ENCODE measurements around the gene FAM156A. TPM values are rescaled to one million over a fixed set of nuclear protein-coding genes. Genes with fewer than 3 reads are reported as not detected.
A peak's percentile ranks its signal among the peaks of the same experiment; 100 is the strongest.

FAM156A gene
- total RNA-seq, 4 donors from 2014 or later, result 12.6 to 246 (median 29.3) TPM

DNA sequence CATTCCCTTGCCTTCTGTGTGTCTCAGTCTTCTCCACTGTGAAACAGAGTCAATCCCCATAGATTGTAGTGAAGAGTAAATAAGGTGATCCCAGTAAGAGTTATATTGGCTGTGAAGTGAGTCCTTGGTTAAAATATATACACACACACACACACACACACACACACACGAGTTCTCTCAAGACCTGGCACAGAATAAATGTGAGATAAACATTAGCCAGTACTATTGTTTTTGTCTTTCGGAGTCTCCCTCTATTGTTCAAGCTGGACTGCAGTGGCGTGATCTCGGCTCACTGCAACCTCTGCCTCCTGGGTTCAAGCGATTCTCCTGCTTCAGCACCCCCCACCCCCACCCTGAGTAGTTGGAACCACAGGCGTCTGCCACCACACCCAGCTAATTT, 44.8 kb upstream of the FAM156A start:
- TF ChIP-seq, protein P1, sequence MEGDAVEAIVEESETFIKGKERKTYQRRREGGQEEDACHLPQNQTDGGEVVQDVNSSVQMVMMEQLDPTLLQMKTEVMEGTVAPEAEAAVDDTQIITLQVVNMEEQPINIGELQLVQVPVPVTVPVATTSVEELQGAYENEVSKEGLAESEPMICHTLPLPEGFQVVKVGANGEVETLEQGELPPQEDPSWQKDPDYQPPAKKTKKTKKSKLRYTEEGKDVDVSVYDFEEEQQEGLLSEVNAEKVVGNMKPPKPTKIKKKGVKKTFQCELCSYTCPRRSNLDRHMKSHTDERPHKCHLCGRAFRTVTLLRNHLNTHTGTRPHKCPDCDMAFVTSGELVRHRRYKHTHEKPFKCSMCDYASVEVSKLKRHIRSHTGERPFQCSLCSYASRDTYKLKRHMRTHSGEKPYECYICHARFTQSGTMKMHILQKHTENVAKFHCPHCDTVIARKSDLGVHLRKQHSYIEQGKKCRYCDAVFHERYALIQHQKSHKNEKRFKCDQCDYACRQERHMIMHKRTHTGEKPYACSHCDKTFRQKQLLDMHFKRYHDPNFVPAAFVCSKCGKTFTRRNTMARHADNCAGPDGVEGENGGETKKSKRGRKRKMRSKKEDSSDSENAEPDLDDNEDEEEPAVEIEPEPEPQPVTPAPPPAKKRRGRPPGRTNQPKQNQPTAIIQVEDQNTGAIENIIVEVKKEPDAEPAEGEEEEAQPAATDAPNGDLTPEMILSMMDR (IDR thresholded peaks at IDR 0.05), result no peak
- no peak for TF ChIP-seq POLR2A (IDR thresholded peaks at IDR 0.05)
- TF ChIP-seq EP300 (IDR thresholded peaks at IDR 0.05; ENCODE audit: low read depth), result no peak
- no peak for TF ChIP-seq POLR2AphosphoS5 (IDR thresholded peaks at IDR 0.05)

DNA sequence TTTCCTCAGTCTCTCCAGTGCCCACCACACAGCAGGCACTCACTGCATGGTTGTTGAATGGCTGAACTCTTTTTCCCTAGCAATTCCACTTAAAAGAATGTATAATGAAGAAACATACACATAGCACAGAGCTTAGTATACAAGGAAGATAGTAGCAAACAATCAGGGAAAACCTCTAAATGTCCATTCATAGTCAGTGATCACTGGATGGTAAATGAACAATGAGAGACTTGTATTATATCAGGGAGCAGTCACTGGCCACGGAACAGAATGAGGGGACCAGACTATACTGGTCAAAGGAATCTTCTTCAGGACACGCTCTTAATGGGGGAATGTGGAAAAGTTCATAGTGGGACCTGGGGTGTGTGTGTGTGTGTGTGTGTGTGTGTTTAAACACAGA, 43.6 kb upstream of the FAM156A start:
- Histone ChIP-seq H3K4me1 (no peaks in the 10 kb centered on the region), H3K9me3 (no peaks in the 10 kb centered on the region), H3K36me3 (no peaks in the 10 kb centered on the region), H3K27ac (no peak overlapping the region), H3K27me3 (no peaks in the 10 kb centered on the region), H3K4me3 (no peak overlapping the region)
- TF ChIP-seq, protein P1 (IDR thresholded peaks at IDR 0.05), result no peak
- no peak for TF ChIP-seq EP300 (IDR thresholded peaks at IDR 0.05; ENCODE audit: low read depth)
- TF ChIP-seq POLR2AphosphoS5 (IDR thresholded peaks at IDR 0.05), result no peak
- no peak for TF ChIP-seq POLR2A (IDR thresholded peaks at IDR 0.05)
- 90% methylated on average over 2 of the region's 2 CpGs for WGBS, 2 donors (ENCODE audit: low coverage in 1 of 2)
- in situ Hi-C loops (cut with MboI; ENCODE audit: low pct_ligation_motif_present in 1 of 4, low pct_unique_long_range_greater_than_20kb in 1 of 4, low sequenced_read_pairs in 3 of 4) (no loop called here), intact Hi-C loops (cut with DNase I; ENCODE audit: low total_unique reads) (no loop called here)
- DNase-seq, result no peak

More for the DNA sequence above, 44.8 kb upstream of the FAM156A start:
- H3K4me3 ChIP-seq, result no peak overlapping the region
- no peaks in the 10 kb centered on the region for H3K9me3 ChIP-seq
- H3K27ac ChIP-seq, result no peak overlapping the region
- no peaks in the 10 kb centered on the region for H3K4me1 ChIP-seq
- intact Hi-C loops (cut with DNase I; ENCODE audit: low total_unique reads) (no loop called here), in situ Hi-C loops (cut with MboI; ENCODE audit: low pct_ligation_motif_present in 1 of 4, low pct_unique_long_range_greater_than_20kb in 1 of 4, low sequenced_read_pairs in 3 of 4) (no loop called here)
- H3K27me3 ChIP-seq, result no peaks in the 10 kb centered on the region
- 27 to 48% methylated on average over 2 to 6 of the region's 6 CpGs for WGBS, 2 donors (ENCODE audit: low coverage in 1 of 2)
- H3K36me3 ChIP-seq, result no peaks in the 10 kb centered on the region
- DNase-seq, result no peak

DNA sequence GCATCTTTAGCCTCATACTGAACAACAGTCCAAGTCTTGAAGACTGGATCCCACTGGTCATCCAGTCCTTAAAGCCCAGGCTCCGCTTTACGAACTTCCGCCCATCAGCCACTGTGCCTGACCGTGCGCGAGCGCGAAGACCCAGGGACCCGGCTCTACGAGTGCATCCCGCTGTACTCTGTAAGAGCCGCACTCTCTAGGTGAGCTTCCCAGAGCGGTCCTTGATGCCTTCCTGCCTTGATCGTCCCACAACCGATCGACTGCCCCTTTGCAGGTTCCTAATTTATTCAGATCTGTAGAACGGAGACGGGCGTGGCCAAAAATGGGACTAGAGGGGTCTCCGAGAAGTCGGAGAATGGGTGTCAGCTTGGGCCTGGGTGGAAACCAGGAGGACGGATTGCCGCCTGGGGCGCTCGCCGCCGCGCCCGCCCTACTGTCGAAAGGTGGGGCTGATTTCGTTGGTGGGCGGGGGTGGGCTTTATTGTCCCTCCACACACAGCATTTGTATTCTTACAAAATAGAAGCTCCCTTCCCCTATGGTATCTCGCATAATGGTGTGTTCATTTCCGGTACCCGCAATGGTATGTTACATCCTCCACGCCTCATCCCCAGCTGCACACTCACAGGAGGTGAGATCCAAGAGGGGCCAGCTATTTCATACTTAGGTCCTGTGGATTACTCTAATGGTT, 42.3 kb upstream of the FAM156A start:
- 75% methylated on average over 27 of the region's 36 CpGs; no CpG with 5 or more reads in 1 of the 2 donors for WGBS, 2 donors (ENCODE audit: low coverage in 1 of 2)
- intact Hi-C loops (cut with DNase I; ENCODE audit: low total_unique reads) (no loop called here), in situ Hi-C loops (cut with MboI; ENCODE audit: low pct_ligation_motif_present in 1 of 4, low pct_unique_long_range_greater_than_20kb in 1 of 4, low sequenced_read_pairs in 3 of 4) (no loop called here)
- DNase-seq, result no peak
- Histone ChIP-seq H3K27me3 (no peaks in the 10 kb centered on the region), H3K4me3 (no peak overlapping the region), H3K27ac (no peak overlapping the region), H3K36me3 (no peaks in the 10 kb centered on the region), H3K9me3 (no peaks in the 10 kb centered on the region), H3K4me1 (peaks cover 0 to 3% (median 0%) of the 10 kb centered on the region in 4 donors)
- TF ChIP-seq, protein P1 (IDR thresholded peaks at IDR 0.05), result no peak
- no peak for TF ChIP-seq EP300 (IDR thresholded peaks at IDR 0.05; ENCODE audit: low read depth)
- no peak for TF ChIP-seq POLR2AphosphoS5 (IDR thresholded peaks at IDR 0.05)
- TF ChIP-seq POLR2A (IDR thresholded peaks at IDR 0.05), result no peak

DNA sequence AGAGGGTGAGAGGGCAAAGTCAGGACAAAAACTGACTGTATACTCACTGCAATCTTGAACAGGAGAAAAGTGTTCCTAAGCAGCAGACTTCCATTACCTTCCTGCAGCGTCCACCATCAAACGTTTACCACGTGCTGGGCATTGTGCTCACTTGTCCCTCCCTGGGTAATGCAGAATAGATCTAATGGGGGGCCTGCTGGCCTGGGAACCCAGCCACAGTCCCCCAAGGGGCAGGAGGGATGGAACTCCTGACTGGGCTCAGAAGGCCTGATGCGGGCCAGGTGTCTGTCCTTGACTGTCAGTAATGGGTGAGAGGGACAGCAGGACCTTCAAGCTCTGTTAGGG, 37.6 kb upstream of the FAM156A start:
- peak overlapping the region; percentile 77 to 88 (median 84) for H3K27ac ChIP-seq
- in situ Hi-C loops (cut with MboI; ENCODE audit: low pct_ligation_motif_present in 1 of 4, low pct_unique_long_range_greater_than_20kb in 1 of 4, low sequenced_read_pairs in 3 of 4), result loop anchor here in 1 of 4 donors (25.0 kb wide), 1 partner anchor 409 kb away; no protein-coding TSS in a partner anchor
- no peak for DNase-seq

More for the DNA sequence above, 37.6 kb upstream of the FAM156A start:
- Histone ChIP-seq H3K27me3 (no peaks in the 10 kb centered on the region), H3K36me3 (no peaks in the 10 kb centered on the region), H3K4me3 (peak overlapping the region in 2 of 4 donors; percentile 37 to 63), H3K4me1 (peaks cover 0 to 12% (median 9%) of the 10 kb centered on the region in 4 donors), H3K9me3 (no peaks in the 10 kb centered on the region)
- intact Hi-C loops (cut with DNase I; ENCODE audit: low total_unique reads), result no loop called here
- TF ChIP-seq POLR2A (IDR thresholded peaks at IDR 0.05), result no peak
- 51% methylated on average over 4 of the region's 4 CpGs; no CpG with 5 or more reads in 1 of the 2 donors for WGBS, 2 donors (ENCODE audit: low coverage in 1 of 2)

All from transverse colon (tissue), 4 donors.